Measurements from ENCODE around the gene HMGXB4.

HMGXB4 gene

DNA sequence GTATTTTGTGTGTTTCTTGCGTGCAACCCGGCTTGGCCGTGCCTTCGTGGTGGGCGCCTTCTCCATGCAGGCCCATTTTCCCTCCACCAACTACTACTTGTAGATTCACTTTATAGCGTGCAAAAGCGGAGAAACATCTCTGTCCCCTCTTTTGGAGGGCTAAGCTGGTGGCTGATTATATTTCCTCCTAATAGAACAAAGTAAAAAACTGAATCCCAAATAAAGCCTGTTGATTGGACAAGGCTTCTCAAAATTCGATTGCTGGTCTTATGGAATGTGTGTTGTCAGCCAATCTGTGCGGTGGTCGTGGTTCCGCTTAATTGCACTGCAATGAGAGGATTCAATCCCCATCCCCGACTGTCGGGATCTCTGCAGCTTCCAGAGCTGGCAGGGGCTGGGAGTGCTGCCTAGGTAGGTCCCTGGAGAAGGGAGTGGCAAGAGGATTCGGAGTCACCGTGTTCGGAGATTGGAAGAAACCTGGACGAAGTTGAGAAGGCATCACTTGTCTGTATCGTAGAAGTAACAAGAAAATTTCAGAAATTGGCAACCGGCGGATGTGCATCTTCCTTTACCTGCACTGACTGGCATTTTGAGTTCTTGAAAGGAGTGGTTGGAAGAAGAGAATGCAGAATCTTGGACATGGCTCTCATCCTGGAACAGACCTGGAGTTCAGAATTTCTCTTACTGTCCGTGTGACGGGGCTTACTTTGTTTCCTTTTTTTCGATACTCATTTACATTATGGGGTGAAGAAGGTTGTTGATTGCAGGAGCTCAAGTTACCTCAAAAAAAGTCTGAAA lies 1.1 kb downstream of the HMGXB4 start:
- no peak for DNase-seq

DNA sequence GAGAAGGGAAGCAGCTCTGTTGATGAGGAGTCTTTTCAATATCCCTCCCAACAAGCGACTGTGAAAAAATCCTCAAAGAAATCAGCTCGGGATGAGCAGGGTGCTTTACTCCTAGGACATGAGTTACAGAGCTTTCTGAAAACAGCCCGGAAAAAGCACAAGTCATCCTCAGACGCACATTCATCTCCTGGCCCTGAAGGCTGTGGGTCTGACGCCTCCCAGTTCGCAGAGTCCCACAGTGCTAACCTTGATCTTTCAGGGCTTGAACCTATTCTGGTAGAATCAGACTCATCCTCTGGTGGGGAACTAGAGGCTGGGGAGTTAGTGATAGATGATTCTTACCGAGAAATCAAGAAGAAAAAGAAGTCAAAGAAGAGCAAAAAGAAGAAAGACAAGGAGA lies 7.7 kb downstream of the HMGXB4 start:
- no peak for DNase-seq

DNA sequence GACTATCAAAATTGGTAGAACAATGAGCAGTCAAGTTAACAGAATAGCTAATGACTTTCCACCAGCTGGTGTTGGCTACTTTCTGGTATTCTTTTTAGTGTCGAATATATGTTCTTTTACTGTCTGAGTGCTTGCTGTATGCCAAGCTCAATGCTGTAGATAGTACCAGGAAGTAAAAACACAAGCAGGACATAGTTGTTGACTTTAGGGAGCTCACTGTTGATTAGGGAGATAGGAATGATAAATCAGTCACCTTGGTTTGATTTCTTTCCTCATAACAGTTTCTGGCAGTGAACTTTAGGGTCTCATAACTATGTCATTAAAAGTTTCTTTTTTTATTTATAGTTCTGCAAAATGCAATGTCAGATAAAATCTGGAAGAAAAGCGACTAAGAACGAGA lies 9.0 kb downstream of the HMGXB4 start:
- DNase-seq, result no peak

DNA sequence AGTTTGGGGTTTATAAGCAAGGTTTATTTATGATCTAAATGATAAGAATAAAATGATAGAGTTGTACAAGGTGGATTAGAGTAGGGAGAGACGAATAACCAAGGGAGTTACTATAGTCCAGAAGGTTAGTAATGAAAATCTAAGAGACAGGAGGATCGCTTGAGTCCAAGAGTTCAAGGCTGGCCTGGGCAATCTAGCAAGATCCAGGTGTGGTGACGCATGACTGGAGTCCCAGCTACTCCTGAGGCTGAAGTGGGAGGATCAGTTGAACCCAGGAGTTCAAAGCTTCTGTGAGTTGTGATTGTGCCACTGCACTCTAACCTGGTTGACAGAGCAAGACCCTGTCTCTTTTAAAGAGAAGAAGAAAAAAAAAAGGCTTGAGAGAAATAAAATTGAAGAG lies 12.3 kb downstream of the HMGXB4 start:
- DNase-seq, result no peak

DNA sequence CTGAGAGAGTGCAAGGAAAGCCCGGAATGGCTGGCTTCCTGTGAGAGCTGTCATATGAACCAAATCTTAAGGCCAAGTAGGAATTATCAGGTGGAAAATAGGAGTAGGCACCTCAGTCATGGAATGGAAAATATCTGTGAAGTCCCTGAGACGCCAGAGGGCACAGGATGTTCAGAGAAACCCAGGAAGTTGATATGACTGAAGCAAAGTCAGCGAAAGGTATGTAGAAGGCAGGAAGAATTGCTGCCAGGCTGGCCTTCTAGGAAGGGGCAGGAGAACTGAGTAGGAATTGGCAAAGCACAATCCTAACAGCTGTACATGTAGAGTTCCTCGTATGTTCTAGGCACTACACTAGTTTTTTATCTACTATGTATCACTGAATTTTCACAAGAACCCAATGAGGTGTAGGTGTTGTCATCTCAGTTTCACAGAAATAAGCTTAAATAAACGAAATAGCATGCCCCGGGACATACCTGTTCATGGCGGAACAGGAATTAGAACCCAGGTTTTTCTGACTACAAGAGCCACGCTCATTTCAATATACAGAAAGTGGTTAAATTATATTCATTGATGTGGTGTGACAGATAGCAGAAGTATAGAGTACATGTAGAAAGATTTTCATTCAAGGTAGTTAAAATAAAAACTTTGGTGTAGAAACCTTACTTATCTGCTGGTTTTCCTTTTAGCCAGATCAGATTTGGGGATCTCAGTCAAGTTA lies 17.0 kb downstream of the HMGXB4 start:
- DNase-seq, result no peak

DNA sequence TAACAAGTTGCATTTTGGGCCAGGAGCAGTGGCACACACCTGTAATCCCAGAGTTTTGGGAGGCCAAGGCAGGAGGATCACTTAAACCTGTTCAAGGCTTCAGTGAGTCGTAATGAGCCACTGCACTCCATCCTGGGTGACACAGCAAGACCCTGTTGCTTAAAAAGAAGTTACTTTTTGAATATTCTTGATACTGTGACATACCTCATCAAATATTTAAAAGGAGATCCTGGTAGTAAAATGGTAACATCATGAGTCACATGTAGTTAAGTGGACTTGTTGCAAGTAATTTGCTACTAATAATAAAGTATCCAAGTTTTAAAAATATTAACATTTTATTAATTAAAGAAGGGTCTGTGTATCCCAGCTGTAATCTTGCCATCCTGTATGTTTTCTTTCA lies 18.3 kb downstream of the HMGXB4 start:
- no peak for DNase-seq

DNA sequence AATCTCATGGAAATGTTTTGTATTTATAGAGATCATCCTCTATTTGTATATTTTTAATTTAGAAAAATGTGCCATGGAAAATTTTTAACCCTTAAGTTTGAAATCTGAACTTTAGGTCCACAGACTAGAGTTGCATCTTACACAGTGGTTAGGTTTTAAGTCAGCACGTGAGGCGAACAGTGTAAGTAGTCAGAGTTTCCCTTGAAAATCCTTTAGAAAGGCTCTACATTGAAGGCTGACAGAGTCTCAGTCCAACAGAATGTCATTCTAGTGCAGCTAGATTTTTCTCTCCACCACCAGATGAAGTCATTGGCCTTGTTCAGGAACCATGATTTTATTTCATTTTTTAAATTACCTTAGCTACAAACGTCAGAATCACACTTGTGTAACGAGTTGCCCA lies 18.7 kb downstream of the HMGXB4 start:
- DNase-seq, result no peak

DNA sequence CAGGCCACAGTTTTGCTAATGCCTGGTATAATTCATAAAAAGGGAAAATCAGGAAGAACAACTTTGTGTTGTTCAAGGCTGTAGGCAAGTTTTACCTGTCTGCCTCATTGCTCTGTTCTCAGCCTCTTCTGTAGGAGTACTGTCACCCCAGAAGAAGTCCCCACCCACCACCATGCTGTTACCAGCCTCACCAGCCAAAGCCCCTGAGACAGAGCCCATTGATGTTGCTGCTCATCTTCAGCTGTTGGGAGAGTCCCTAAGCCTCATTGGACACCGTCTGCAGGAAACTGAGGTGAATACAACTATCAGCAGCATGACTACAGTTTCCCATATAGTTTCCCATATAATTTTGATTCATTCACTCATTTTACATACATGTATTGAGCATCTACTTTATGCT lies 30.8 kb downstream of the HMGXB4 start:
- DNase-seq, result no peak

DNA sequence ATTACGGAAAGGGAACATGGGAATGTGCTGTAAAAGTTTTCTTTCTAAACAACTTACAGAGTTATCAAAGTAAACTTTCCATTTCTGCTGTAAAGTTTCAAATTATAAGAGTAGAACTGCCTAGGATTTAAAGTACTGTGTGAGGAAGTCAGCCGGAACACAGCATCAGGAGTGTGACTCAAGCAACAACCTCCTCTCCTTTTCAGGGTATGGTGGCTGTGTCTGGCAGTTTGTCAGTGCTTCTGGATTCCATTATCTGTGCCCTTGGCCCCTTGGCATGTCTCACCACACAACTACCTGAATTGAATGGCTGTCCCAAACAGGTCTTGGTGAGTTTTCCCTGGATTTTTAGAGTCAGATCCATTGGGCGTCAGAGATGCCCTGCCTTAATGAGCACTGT lies 35.5 kb downstream of the HMGXB4 start:
- no peak for DNase-seq

DNA sequence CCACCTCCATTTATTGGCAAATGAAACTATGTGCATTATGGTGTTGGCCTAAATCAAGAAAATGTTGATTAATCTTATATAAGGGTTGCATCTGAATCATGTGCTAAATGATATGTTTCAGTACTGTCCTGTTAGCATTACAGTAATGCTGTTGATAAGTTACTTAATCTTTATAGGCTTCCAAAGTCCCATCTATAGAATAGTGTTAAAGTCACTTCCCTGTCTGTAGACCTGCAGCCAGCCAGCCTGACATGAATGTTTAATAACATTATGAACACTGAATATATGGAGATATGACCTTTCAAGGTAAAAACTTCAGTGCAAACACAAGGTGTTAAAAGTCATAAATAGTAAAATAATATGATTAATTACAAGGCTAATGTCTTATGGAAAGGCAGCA lies 38.8 kb downstream of the HMGXB4 start:
- no peak for DNase-seq

DNA sequence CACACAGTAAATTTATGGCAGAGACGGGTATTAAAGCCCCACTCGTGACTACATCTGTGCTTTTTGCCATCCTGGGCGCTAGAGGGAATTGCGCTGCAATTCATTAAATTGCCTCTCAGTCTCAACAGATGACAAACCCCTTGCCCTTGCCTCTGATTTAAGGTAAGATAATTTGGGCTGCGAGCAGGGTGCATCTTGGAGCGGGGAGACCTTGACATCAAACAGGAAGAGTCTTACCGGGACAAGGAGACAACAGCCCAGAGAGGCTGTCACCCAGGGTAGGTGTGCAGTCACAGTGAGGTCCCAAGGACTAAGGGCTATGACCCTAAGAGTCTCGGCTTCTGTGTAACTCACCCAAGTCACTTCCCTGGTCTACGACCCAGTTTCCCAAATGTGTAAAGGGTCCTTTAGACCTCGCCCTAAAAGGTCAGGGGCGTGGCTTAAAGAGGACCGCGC lies 42.0 kb downstream of the HMGXB4 start:
- no peak for DNase-seq

DNA sequence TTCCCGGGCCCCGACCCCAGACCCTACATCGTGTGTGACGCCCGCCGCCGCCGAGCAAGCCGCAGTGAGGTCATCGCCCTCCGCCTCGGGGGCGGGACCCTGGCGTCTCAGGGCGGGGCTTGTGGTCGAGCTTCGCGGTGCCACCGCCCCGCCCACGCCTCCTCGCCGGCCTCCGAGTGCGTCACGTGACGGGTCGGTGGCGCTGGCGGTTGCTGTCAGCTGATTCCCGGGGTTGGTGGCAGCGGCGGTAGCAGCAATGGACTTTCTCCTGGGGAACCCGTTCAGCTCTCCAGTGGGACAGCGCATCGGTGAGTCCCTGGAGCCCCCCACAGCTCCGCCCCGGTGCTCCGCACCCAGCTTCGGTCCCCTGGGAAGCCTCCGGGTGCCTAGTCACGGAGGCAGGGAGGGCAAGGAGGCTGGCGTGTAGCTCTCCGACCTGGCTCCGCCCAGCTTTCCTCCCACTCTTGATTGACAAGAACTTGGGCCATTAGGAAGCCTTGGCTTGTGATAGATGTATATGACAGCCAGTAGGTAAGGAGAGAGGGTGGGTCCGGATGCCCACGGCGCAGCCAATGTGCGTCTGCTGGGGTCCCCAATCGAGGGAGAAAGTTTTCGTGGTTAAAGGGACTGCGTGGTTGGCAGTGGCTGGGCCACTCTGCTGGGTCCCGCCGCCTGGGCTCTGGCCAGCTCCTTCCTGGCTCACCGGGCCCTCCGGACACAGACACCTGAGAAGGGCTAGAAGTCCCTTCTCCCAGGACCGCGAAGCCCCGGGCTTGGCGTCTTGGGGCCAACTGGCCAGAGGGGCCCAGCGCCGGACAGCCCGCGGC lies 42.6 kb downstream of the HMGXB4 start, which contains the start of gene TOM1:
TSS of gene TOM1 (plus strand) at position 222 of the 827 bp plus-strand sequence. CDS start at position 257, 35 bp downstream.
- peak; percentile 97 for DNase-seq

DNA sequence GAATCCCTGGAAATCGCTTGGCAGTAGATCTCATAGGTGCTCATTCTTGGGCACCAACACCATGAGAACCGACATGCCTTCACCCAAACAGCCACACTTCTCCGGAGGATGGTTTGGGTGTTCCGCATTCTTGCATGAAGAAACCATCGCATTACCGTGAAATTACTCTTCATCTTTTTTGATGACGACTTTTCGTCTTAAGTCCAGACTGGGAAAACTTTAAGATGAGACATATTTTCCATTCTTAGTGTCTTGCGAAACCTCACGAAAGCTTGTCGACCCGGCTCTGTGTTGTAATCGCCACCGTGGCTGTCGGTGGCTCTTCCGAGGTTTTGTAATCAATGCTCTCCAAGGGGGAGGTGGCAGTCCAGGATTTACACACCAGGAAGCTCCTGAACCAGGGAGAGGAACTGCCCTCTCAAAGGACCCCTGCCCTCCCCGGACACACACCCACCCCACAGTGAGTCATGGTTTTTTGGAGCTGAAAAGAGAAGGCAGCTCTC lies 44.1 kb downstream of the HMGXB4 start:
- DNase-seq, result no peak

DNA sequence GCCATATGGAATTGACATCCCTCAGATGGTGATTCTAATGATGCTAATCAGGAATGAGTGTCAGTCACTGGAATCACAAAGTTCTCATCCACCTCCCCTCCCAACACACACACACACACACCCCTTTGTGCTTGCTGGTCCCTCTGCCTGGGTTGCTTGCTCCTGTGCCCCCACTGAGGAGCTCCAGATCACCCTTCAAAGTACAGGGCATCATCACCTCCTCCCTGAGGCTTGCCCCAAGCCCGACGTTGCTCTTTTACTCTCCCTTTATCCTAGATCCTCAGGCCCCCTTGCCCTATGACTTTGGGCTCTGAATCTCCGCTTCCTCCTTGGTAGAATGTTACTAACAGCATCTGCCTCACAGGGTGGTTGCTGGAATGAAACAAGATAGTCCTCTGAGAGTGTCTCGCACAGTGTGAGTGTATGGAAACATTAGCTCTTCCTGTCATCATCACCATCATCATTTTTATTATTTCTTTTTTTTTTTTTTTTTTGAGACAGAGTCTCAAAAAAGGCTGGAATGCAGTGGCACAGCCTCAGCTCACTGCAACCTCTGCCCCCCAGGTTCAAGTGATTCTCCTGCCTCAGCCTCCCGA lies 45.8 kb downstream of the HMGXB4 start:
- DNase-seq, result no peak

DNA sequence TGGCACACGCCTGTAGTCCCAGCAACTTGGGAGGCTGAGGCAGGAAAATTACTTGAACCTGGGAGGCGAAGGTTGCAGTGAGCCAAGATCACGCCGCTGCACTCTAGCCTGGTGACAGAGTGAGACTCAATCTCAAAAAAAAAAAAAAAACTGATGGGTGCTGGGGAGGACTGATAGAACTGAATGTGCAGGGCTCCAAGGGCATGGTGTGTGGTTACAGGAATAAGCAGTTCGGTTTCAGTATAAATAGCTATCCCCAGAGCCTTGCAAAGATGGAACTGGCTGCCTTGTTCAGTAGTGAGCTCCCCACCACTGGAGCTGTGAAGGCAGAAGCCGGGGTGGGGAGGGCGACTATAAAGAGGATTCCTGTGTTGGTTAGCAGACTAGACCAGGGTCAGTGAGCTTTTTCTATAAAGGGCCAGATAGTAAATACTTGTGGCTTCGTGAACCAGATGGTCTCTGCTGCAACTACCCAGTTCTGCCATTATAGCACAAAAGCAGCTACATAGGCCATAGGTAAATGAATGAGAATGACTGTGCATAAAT lies 48.3 kb downstream of the HMGXB4 start:
- DNase-seq, result no peak

DNA sequence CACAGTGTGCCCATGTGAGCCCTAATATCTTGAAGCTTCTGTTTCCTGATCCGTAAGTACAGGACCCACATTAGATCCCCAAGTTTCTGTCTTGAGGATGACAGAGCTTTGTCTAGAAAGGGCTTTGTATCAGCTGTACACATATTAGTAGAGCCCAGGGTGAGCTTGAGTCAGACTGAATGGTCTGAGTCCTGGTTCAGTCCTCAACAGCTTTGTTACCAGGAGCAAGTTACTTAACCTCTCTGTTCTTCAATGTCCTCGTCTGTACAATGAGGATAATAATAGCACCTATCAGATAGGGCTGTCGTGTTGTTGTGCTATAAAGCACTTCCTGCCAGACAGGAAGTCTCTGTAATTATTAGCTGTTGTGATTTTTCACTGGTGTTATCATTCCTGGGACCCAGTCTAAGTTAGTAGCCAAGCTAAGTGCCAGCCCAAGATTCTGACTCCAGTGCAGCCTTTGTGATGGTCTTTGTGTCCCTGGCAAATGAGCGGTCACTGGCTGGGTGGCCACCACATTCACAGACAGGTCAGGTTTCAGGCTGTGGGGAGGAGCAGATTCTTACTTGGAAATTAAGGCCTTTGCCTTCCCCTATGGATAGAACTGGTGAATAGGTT lies 49.2 kb downstream of the HMGXB4 start:
- no peak for DNase-seq

DNA sequence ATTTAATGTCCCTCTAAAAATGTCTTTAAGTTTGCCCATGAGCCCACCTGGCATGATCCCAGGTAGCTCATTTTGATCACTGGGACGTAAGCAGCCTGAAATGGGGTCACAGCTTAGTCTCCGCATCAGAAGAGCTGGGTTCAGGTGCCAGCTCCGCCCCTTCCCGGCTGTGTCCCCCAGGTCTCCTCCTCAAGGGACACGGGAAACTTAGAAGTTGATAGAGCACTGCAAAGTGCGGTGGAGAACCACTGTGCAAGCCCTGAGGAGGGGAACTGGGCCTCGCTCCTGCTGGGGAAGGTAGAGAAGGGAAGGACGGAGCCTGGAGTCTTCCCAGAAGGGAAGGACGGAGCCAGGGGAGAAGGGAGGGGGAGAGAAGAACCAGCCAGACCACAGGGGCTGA lies 50.1 kb downstream of the HMGXB4 start:
- no peak for DNase-seq

DNA sequence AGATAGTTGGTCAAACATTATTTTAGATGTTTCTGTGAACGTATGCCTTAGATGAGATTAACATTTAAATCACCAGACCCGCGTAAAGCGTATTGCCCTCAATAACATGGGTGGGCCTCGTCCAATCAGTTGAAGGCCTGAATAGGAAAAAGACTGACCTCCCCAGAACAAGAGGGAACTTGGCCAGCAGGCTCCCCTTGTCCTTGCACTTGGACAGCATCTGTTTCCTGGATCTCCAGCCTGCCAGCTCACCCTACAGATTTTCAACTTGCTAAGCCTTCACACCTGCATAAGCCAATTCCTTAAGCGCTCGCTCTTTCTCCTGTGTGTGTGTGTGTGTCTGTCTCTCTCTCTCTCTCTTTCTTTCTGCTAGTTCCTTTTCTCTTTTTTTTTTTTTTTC lies 50.6 kb downstream of the HMGXB4 start:
- no peak for DNase-seq

DNA sequence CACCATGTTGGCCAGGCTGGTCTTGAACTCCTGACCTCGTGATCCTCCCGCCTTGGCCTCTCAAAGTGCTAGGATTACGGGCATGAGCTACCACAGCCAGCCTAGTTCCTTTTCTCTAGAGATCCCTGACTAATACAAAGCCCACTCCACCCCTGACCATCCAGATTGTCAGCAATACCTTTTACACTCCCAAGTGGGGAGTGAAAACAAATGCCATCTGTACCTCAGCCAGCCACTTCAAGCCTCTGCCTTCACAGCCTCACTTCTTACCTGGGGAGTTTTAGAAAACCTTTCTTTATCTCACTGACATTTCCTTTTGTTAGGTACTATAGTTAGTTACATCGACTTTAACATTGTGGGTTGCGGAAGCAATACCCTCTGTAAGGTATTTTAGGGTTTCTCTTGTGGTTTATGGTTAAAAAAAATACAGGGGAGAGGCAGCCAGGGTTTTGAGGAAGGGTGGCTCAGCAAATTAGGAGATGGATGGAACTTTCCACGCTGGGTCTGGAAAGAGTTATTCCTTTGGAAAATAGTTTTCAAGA lies 51.3 kb downstream of the HMGXB4 start:
- DNase-seq, result no peak

DNA sequence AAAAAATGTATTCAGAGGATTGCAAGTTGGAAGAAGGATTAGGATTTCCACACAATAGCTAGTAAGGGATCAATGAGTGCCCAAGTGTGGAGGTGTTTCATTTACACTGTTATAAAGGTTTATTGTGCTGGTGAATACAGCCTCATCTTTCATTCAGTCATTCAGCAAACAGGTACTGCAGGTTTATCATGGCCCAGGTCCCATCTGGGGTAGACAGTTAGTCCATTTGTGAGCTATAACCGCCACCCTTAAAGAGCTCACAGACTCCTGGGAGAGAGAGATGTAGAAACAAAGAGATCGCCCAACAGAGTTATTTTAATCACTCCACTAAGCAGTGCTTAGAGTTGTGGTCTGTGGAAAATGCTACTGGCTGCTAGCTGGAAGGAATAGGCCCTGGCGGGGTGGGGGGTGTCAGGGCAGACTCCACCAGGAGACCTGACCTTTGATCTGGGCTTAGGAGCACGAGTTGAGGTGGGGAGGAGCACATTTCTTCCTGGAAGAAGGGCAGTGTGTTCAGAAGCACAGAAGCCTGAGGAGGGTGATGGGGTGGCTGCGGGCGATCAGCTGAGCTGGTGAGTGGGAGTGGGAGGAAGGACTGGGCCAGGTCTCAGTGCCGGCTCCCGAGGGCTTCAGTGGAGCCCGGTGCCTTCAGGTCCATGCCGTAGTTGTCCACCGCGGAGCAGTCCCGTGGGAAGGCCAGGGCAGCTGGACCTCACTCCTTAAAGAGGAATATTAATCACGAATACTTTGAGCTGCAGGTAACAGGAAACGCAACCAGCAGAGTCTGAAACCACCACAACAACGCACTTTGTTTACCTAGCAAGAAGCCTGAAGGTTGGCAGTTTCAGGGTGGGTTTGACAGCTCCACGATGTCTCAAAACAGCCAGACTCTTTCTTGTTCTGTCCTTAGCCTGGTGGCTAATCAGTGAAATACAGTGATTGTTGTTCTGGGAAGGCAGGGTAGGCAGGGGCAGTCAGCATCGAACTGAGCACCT lies 53.6 kb downstream of the HMGXB4 start:
- DNase-seq, result no peak

Data from activated gamma-delta T cell (primary cell).